HG03432 (cell line): ENCODE measurements around the gene LMOD1.
"Not testable (repeated sequence)": the region's sequence is repeated elsewhere in the genome, so short reads cannot be mapped to it uniquely, and the experiment has no call there.

ENCODE experiments used
- ATAC-seq: cut with Tn5 transposase; IDR thresholded peaks from one replicate; pipeline ENCODE4 v1.9.1; 2021; ENCODE audit warnings: mild to moderate bottlenecking, moderate library complexity; ENCODE audit not compliant: unreplicated experiment

LMOD1 gene

DNA sequence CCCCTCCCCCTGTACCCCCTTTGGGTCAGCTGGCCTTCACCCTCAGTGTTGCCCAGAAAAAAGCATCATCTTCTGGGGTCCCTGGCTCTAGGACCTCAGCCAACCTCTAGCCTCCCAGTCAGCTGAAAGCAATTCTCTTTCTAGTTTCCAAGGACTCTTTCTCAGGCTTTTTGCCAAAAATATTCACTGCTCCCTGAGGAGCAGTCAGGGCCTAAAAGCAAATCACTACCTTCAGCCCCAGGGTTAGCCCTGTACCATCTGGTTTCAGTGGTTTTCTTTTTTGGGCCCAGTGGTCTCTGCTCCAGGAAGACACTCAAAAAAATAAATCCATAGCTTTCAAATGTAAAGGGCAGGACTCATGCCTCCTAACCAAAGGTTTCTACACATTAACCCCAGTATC is 3.1 kb upstream of the LMOD1 start:
- ATAC-seq = no peak

DNA sequence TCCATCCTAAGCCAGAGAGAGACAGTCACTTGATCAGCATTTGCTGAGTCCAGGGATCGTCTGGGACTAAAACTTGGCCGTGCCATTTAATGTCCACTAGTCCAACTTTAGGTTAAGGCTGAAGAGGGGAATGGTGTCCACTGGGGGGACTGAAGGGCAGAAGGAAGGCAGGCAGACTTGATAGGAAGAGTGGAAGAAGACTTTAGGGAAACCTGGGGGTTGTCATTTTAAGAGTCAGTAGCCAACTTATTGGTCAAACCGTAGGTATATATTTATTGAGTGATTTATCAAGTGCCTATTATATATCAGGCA is 1.3 kb upstream of the LMOD1 start:
- no peak for ATAC-seq

DNA sequence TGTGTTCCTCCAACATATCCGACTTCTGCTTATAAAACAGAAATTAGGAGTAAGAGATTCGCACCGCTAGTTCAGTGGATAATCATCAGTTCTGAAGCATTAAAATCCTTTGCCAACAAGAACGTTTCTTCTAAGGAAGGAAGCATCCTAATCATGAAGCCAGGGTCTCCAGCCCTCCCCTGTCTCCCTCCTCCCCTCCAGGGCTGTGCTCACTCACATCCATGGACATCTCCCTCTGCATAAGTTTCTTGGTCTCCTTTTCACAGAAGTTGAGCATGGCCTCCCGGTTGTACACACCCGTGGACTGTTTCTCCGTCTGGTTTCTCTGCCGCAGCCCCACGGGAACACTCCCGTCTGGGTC is 505 bp downstream of the LMOD1 start:
- no peak for ATAC-seq

DNA sequence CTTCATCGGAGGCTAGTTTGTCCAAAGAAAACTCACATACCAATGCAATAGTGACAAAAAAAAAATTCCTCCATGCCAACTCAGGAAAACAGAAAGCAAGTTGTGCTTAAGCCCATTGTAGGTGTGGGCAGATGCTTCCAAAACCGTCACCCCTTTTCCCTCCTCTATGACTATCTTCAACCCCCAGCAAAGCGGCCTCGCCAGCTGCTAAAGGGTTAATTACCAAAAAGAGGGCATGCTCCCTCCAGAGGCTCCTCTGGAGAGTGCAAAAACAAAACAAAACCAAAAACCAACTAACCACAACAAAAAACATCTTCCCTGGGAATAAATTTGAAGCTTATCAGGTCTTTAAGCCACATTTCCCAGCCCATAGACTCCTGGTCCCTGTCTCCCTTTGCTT is 1.2 kb downstream of the LMOD1 start:
- ATAC-seq = no peak

DNA sequence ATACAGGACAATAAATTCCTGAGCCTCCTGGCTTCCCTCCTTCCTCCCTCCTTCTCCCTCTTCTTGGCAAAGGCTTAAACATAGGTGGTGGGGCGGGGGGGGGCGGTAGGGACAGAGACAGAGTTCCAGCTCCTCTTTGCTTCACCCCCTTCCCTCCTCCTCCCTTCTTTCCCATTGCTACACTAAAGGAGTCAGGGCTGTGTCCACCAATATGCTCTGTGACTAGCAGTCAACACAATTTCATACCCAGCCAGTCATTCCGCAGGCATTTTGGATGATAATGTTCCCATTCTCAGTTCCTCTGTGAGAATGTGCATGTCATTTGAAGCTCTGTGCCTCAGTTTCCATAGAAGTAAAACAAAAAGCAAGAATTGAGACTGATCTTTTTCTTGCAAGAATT is 1.7 kb downstream of the LMOD1 start:
- ATAC-seq = no peak

DNA sequence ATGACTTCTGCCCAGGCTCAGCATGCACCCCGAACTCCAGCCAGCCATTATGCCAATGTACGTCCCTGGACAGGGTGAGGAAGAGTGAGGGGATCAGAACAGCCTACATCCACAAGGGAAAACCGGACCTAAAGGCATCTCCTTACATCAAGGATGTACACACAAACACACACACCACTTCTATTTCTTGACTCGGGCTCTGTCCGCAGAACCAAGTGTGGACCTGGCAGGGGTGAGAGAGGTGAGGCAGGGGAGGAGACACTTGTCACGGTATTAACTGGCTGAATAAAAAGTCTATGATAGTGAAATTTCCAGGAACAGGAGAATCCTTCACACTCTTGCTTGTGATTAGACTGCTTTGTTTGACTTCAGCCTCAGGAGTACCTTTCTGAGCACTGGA is 2.3 kb downstream of the LMOD1 start:
- no peak for ATAC-seq

DNA sequence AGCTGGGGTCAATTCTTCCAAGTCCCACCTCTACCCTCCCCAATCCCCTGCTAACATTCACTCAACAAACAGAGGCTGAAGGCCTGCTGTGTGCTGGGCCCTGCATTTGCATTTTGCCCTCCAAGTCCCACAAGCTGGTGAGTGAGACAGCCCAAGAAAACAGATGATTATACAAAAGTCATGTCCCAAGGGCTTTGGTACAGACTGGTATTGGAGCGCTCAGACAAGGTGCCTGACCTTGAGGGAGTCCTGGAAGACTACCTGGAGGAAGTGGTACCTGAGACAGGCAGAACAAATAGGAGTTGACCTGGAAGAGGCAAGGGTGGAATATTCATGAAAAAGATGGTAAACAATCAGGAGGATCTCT is 4.2 kb downstream of the LMOD1 start:
- no peak for ATAC-seq

DNA sequence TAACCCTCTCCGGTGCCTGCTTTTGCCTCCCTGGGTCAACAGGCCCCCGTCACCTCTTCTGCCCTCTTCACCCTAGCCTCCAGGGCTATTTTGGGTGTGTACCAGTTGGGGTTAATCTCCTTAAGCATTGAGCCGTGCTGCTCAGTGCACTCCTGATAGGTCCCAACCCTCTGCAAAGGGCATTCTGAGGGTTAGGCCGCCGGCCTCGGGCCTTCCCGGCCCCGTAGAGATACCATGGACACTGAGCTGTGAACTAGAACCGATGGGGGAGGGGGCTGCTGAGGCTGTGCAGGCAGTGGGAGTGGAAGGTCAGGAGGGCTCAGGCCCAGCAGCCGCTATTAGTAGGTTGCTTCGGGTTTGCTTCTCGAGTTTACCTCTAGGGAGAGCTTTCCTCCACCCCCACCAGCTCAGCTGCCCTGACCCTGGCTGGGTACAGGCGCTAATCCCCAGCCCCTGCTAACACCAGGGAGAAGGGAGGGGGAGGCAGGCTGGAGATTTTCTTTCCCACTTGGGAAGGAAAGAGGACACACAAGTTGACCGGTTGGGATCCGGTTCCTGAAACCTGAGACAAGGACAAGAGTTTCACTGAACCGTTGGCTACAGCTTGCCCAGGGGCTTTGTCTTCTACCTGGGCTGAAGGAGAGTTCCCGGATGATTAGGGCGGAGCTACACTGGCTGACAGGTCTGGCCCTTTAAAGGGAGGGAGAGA is 4.8 kb downstream of the LMOD1 start:
- ATAC-seq = no peak

DNA sequence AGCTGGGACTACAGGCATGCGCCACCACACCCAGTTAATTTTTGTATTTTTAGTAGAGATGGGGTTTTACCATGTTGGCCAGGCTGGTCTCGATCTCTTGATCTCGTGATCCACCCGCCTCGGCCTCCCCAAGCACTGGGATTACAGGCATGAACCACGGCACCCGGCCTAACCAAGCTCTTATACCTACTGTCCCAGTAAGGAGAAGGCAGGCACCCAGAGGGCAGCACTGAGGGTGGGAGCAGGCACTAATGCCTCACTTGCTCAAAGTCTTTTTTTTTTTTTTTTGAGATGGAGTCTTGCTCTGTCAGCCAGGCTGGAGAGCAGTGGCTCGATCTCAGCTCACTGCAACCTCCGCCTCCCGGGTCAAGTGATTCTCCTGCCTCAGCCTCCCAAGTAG is 6.0 kb downstream of the LMOD1 start:
- not testable (repeated sequence) for ATAC-seq

DNA sequence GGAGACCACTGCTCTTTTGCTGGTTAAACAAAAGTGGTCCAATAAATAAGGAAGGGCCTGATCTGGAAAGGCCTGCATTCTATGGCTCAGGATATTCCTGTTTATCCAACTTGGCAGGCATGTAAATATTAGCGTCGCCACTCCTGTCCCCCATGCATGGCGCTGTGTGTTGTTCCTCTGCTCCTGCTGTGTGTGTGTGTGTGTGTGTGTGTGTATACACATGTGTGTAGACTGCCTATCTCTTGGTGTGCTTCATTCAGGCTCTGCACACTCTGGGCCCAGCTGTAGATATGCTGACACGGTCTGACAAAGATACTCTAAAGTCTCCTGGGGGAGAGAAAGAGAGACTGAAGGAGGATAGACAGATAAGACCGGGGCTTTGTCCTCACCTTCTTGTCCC is 6.8 kb downstream of the LMOD1 start:
- no peak for ATAC-seq

DNA sequence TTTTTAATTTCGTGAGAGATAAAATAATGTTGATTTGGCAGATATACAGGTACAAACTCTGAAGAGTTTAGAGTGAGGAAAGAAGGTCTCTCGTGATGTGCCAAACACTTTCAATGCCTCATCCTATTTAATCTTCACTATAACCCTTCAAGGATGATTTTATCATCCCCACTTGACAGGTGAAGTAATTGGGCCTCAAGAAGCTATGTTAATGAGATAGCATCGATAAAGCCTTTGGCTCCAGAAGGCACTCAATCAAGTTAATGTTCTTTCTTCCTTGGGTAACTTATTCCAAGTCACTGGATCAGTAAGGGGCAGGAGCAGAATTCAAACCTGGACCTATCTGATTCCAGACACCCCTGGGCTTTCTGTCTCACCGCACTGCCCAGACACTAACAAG is 7.2 kb downstream of the LMOD1 start:
- ATAC-seq = no peak

DNA sequence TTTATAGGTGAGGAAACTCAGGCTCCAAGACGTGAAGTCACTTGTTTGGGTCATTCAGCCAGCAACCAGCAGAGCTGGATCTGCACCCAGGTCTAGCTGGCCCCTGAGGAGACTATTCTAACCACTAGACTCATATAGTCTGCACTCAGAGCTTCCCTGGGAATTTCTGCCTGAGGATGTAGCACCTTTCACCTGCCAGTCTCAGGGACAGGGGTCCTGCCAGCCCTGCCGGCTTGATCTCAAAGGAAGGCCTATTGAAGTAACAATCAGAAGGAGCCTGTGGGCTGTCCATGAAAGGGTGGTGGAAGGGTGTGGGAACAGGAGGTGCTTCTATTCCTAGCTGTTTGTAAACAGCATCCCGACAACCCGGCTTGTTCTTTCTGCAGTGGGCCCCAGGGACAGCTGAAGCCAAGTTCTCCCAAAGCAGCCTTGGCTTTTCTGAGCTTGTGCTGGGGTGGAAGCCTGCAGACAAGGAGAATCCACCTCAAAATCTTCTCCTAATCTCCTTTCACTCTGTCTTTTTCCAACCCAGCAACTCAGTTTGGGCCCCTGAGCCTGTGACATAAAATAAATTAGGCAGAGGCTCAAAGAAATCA is 7.8 kb downstream of the LMOD1 start:
- no peak for ATAC-seq

DNA sequence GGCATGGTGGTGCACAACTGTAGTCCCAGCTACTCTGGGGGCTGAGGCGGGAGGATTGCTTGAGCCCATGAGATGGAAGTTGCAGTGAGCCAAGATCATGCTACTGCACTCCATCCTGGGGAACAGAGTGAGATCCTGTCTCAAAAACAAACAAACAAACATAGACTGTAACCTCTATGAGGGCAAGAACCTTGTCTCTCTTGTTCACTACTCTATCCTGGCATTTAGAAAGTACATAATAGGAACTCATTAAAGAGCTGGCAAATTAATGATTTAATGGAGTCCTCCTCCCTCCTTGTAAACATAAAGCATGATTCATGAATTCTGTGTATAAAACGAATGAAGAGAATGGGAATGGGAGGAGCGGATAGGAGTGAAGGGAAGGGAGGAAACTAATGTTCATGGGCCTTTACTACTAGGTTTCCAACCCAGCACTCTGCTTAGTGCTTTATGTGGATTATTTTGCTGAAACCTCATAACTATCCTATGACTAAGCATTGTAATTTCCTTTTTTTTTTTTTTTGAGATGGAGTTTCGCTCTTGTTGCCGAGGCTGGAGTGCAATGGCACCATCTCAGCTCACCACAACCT is 8.6 kb downstream of the LMOD1 start:
- ATAC-seq = no peak

DNA sequence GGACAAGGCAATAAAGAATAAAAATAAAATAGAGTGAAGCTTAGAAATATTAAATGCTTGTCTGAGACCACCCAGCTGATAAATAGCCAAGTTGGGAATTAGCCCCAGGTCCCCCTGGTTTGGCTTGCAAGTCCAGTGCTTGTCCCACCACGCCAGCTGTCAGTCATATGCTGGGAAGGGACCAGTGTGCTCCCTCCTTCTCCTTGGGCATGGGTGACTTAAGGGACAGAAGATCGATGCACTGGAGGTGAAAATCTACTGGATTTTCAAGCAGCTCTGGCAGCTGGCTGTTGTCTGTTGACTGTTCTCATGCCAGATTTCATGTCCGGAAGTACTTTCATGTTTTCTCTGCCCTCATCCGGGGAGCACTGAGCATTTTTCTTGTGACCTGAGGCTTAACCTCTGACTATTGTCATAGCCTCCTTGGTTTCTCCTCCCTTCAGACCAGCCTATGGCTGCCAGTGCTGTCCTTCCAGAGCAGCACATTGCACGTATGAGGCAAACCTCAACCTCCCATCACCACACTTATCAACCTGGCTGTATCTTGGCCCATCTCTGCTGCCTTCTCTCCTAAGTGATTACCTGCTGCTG is 12.4 kb downstream of the LMOD1 start:
- no peak for ATAC-seq

DNA sequence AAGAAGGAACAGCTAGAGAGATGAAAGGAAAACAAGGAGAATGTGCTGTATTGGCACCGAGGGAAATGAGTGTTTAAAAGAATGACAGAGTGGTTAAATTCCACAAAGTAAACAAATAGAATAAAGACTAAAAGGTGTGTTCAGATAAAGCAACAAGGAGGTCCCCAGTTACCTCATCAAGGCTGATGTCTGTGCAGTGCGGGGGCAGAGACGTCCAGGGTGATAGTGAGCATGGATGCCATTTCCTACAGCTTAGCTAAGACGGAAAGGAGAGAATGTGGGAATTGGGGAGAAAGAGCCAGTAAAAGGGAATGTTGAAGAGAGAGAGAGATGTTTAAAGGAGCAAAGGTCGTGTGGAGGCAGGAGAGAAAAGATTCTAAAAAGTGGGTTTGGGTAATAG is 15.5 kb downstream of the LMOD1 start:
- no peak for ATAC-seq

DNA sequence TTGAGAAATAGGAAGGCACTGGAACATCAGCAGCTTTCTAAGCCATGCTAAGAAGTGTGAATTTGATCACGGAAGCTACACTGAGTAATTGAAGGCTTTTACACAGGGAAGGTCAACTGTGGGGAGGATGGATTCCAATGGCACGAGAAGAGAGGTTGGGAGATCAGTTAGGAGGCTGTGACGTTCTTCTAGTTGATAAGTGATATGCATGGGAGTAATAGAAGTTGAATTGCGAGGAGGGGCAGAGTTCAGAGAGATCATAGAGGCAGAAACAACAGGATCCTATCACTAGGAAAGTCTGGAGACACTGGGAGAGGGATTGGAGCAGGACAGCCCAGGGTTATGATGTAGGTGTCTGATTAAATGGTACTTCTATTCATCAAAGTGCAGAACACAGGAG is 16.2 kb downstream of the LMOD1 start:
- ATAC-seq = no peak

DNA sequence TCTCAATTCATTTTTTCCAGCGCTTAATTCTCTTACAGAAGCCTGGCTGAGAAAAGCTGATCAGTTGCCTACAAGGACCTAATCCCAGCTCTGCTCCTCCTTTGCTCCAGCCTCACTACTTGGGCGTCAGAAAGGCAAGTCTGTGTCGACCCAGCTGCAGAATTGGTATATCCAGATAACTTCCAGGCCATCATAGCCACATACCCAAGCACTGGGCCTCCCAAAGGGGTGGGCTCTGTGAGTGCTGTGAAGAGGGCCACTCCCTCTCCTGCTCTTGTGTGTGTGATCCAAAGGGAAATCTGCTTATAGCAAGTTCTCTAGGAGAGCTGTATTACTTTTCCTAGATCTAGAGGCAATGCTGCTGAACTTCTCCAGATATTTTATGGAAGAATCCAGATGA is 18.1 kb downstream of the LMOD1 start:
- ATAC-seq = no peak

DNA sequence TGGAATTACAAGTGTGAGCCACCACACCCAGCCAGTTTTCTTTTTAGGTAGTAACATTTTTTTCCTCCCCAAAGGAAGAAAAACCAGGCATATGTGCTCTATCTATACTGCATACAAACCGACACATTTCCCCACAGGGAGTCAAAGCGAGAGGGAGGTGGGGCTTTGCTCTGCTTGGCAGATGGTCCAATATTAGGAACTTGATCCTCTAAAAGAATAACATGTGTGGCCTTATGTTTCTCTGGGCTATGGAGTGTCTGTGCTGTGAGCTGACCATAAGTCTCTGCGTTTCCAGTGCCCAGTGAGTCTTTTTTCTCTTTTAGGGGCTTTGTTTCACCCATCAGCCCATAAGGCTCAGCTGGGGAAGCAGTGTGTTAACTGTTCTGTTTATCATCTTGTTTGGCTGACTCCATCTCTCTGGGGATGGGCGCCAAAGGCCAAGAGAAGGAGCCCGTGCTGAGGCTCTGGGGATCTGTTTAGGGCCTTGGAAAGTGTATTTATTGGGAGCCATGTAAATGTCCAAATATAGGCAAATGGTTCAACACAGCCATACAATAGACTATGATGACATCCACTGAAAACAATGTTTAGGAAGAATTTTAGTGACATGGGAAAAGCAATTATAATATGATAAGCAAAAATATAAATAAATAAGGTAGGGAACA is 20.2 kb downstream of the LMOD1 start:
- ATAC-seq = no peak

DNA sequence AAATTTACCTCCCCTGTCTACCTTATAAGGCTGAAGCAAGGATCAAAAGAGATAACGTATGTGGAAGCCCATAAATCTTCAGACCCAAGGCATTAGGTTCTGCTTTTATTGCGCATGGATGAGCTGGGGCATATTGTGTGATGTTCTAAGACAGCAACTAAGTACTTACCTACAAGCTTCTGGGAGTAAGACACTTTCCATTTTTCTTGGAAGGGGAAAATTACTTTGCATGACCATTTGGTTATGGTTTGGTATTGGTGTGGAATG is 21.1 kb downstream of the LMOD1 start:
- ATAC-seq = no peak

DNA sequence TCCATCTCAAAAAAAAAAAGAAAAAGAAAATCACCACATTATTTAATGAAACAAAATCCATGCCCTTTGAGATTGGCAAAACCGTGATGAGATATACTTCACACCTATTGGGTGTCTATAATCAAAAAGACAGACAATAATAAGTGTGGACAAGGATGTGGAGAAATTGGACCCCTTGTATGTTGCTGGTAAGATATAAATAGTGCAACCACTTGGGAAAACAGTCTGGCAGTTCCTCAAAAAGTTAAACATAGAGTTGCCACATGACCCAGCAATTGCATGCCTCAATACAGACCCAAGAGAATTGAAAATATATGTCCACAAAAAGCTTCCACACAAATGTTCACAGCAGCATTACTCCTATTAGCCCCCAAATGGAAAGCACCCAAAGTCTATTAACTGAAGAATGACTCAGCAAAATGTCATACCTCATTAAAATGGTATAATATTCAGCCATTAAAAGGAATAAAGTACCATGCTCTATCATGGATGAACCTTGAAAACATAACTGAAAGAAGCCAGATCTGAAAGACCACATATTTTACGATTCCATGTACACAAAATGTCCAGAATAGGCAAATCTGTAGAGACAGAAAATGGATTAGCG is 24.3 kb downstream of the LMOD1 start:
- ATAC-seq = no peak

DNA sequence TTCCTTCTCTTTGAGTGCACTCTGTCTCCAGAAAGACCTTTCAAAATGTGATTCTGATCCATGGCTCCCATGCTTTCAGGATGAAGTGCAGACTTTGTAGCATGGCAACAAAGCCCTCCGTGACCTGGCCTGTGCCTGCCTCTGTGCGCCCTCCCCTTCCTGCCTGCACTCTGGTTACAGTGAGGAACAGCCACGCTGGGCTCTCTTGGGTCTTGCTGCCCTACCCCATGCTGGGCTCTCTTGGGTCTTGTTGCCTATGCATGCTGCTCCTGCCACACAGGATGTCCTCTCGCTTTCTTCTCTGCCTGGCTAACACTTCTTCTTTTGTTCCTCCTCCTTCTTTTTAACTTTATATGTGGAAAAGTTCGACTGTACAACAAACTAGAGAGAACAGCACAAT is 28.0 kb downstream of the LMOD1 start:
- ATAC-seq = no peak
